ENCODE results near the gene EFR3B.

The EFR3B gene

GRCh38 chr2:25190536-25190935, 148.7 kb downstream of the EFR3B start:
- no peak for DNase-seq

- DNase-seq: no peak
Measured at GRCh38 chr2:25194576-25195122, 152.8 kb downstream of the EFR3B start.

- DNase-seq: no peak
Measured at GRCh38 chr2:25197336-25198208, 155.7 kb downstream of the EFR3B start.

GRCh38 chr2:25198209-25198525, 156.3 kb downstream of the EFR3B start:
- DNase-seq: no peak

- DNase-seq: no peak
Measured at GRCh38 chr2:25198576-25198975, 156.7 kb downstream of the EFR3B start.

GRCh38 chr2:25201265-25201664, 159.4 kb downstream of the EFR3B start:
- no peak for DNase-seq

- no peak for DNase-seq
Measured at GRCh38 chr2:25201794-25202193, 159.9 kb downstream of the EFR3B start.

- DNase-seq: no peak
Measured at GRCh38 chr2:25202275-25202674, 160.4 kb downstream of the EFR3B start.

GRCh38 chr2:25204190-25204838, 162.4 kb downstream of the EFR3B start:
- DNase-seq: peak in 1 of 14 donors; percentile 36

GRCh38 chr2:25207078-25207545, 165.2 kb downstream of the EFR3B start:
- no peak for DNase-seq

Measured in C1 segment of cervical spinal cord (tissue), 14 donors.